GM12801 (cell line): Measurements from ENCODE around the gene HACD2.

ENCODE experiments used
- CTCF ChIP-seq: IDR thresholded peaks from one replicate; pipeline ENCODE4 v1.5.1; 2011; ENCODE audit warnings: control low read depth; ENCODE audit not compliant: insufficient read length; ENCODE audit errors: extremely low read depth

Gene HACD2

GRCh38 chr3:123582315-123582714 lies 2.5 kb downstream of the HACD2 start:
- no peak for TF ChIP-seq CTCF

- no peak for TF ChIP-seq CTCF
Measured at GRCh38 chr3:123576122-123576521, 8.7 kb downstream of the HACD2 start.

- TF ChIP-seq CTCF: no peak
Measured at GRCh38 chr3:123571973-123572365, 12.9 kb downstream of the HACD2 start.

- TF ChIP-seq CTCF: no peak
Measured at GRCh38 chr3:123571264-123571972, 13.4 kb downstream of the HACD2 start.

GRCh38 chr3:123568875-123569274 lies 16.0 kb downstream of the HACD2 start:
- TF ChIP-seq CTCF: no peak

- no peak for TF ChIP-seq CTCF
Measured at GRCh38 chr3:123568034-123568433, 16.8 kb downstream of the HACD2 start.

- TF ChIP-seq CTCF: no peak
Measured at GRCh38 chr3:123564056-123564455, 20.8 kb downstream of the HACD2 start.
